Suprapubic skin (tissue), 4 donors: ENCODE results near the gene RILPL1. TPM values are rescaled to one million over a fixed set of nuclear protein-coding genes. Genes with fewer than 3 reads are reported as not detected.
A peak's percentile ranks its signal among the peaks of the same experiment; 100 is the strongest.
"Not testable (repeated sequence)": the region's sequence is repeated elsewhere in the genome, so short reads cannot be mapped to it uniquely, and the experiment has no call there.

ENCODE experiments used
- DNase-seq, 2 donors: peaks; one replicate each; pipeline ENCODE4 v3.0.0-alpha.2; 2019; ENCODE audit warnings: low spot score in 2 of 2
- H3K27ac ChIP-seq: fragments of 200-600 bp; sonication (generic); one replicate; pipeline ENCODE4 v1.5.1; 2019
- H3K27me3 ChIP-seq: fragments of 200-600 bp; sonication (generic); one replicate; pipeline ENCODE4 v1.5.1; 2019
- H3K36me3 ChIP-seq: fragments of 200-600 bp; sonication (generic); one replicate; pipeline ENCODE4 v1.5.1; 2019
- H3K4me1 ChIP-seq: fragments of 200-600 bp; sonication (generic); one replicate; pipeline ENCODE4 v1.5.1; 2019
- H3K4me3 ChIP-seq: fragments of 200-600 bp; sonication (generic); one replicate; pipeline ENCODE4 v1.5.1; 2019; ENCODE audit warnings: mild to moderate bottlenecking
- H3K9me3 ChIP-seq: fragments of 200-600 bp; sonication (generic); one replicate; pipeline ENCODE4 v1.5.1; 2019
- EP300 ChIP-seq: sonication (generic); formaldehyde crosslinking; IDR thresholded peaks from one replicate; pipeline ENCODE4 v1.6.1; 2017; ENCODE audit warnings: antibody characterized with exemption
- POLR2A ChIP-seq, 2 donors: fragments of 450-650 bp; IDR thresholded peaks; one replicate each; pipeline ENCODE4 v1.6.1; 2017; ENCODE audit warnings: antibody characterized with exemption in 2 of 2, mild to moderate bottlenecking in 2 of 2, moderate library complexity in 2 of 2
- POLR2AphosphoS5 ChIP-seq, 3 donors: sonication (generic); formaldehyde crosslinking; IDR thresholded peaks; one replicate each; pipeline ENCODE4 v1.6.1; 2017; ENCODE audit warnings: antibody characterized with exemption in 3 of 3
- WGBS: methylation state at CpG from one replicate; pipeline ENCODE4 v1.1.5; 2018; 5-methylcytosine and 5-hydroxymethylcytosine counted together
- total RNA-seq, 4 donors: library from RNA; depleted of rRNA; stranded (reverse); fragments of >200 nt; gene quantifications; one replicate each; pipeline ENCODE4 v1.1.0, GENCODE V29; 2016
- TF ChIP-seq, protein P1 (sequence below), 2 donors: fragments of 200-600 bp in 1 of 2; fragments of 450-650 bp in 1 of 2; sonication (generic) in 1 of 2; IDR thresholded peaks; one replicate each; pipeline ENCODE4 v1.5.1; 2016 to 2019; ENCODE audit warnings: antibody characterized with exemption in 2 of 2, mild to moderate bottlenecking in 1 of 2, moderate library complexity in 1 of 2

Gene RILPL1
- total RNA-seq, 4 donors from 2014 or later, result 16.4 to 36.2 (median 24.2) TPM

- Histone ChIP-seq H3K4me3 (no peak overlapping the region), H3K27ac (peak overlapping the region; percentile 67), H3K9me3 (no peaks in the 10 kb centered on the region), H3K27me3 (no peaks in the 10 kb centered on the region), H3K36me3 (peaks cover 51% of the 10 kb centered on the region), H3K4me1 (peaks cover 14% of the 10 kb centered on the region)
- DNase-seq, result no peak
- TF ChIP-seq POLR2A (IDR thresholded peaks at IDR 0.05) (no peak), POLR2AphosphoS5 (IDR thresholded peaks at IDR 0.05) (no peak), EP300 (no peak)
- TF ChIP-seq, protein P1, sequence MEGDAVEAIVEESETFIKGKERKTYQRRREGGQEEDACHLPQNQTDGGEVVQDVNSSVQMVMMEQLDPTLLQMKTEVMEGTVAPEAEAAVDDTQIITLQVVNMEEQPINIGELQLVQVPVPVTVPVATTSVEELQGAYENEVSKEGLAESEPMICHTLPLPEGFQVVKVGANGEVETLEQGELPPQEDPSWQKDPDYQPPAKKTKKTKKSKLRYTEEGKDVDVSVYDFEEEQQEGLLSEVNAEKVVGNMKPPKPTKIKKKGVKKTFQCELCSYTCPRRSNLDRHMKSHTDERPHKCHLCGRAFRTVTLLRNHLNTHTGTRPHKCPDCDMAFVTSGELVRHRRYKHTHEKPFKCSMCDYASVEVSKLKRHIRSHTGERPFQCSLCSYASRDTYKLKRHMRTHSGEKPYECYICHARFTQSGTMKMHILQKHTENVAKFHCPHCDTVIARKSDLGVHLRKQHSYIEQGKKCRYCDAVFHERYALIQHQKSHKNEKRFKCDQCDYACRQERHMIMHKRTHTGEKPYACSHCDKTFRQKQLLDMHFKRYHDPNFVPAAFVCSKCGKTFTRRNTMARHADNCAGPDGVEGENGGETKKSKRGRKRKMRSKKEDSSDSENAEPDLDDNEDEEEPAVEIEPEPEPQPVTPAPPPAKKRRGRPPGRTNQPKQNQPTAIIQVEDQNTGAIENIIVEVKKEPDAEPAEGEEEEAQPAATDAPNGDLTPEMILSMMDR (IDR thresholded peaks at IDR 0.05), result no peak
- 94% methylated on average over 14 of the region's 14 CpGs for WGBS
These were observed 12.7 kb downstream of the RILPL1 start for GRCh38 chr12:123520567-123521474.

DNA sequence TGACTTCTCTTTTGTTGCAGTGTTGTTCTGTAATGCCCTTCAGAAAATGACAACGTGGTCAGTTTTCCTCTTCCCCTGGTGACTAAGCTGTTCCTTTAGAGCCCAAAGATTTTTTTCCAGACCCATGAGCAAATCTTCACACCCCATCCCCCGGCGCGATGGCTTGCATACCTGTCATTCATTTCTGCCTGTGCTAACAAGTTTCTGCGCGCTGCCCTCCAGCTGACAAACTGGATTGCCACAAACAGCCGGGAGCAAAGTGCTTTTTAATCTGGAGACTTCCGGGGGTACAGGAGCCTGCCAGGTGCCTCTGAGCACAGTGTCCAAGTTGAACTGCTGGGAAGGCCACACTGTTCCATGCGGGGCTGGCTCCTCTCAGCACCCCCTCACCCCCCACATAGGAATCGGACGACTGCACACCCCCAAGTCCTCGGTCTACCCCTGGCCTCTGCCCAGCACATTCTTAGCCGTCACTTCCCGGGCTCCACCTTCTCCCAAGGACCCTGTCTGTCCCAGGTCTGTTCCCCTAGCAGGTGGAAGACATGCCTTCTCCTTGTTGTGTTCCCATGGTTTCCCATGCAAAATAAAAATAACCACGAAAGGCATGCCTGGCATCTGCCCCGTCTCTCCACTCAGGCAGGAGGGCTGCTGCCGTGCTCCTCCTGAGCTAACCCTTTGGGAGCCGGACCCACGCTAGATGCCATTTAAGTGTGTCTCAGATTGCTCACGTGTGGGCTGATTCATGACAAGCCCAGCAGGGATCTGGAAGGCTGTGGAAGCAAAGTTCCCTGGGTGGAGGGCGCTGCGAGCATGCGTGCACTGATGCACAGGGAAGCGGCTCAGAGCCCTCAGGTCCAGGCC, 14.1 kb downstream of the RILPL1 start:
- Histone ChIP-seq H3K36me3 (peaks cover 51% of the 10 kb centered on the region), H3K27ac (peak overlapping the region; percentile 67), H3K4me1 (peaks cover 14% of the 10 kb centered on the region), H3K27me3 (no peaks in the 10 kb centered on the region), H3K4me3 (no peak overlapping the region), H3K9me3 (no peaks in the 10 kb centered on the region)
- 44% methylated on average over 24 of the region's 24 CpGs for WGBS
- TF ChIP-seq POLR2A (IDR thresholded peaks at IDR 0.05), result no peak
- no peak for TF ChIP-seq EP300
- no peak for TF ChIP-seq POLR2AphosphoS5 (IDR thresholded peaks at IDR 0.05)
- TF ChIP-seq, protein P1 (IDR thresholded peaks at IDR 0.05), result no peak
- peak in 1 of 2 donors; percentile 75 for DNase-seq

DNA sequence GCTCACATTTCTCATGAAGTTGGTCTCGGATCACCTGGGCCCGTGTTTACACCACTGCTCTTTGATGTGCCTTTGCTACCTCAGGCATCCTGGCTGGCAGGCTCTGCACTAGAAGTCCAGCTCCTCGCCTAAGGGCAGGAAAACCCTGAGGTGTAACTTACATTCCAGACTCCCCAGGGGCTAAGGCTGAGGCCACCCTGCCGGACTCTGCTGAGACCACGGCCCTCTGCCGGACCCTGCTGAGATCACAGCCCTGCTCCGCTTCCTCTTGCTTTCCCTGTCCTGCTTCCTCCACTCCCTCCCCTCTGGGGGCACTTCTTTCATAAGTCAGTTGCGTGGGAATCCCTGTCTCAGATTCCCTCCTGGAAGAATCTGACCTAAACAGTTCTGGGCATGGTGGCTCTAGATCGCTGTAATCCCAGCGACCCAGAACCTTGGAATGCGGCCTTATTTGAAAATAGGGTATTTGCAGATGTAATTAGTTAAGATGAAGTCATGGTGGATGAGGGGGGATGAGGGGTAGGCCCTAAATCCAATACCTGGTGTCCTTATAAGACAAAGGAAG, 17.2 kb downstream of the RILPL1 start:
- no peak overlapping the region for H3K4me3 ChIP-seq
- WGBS, result 84% methylated on average over 11 of the region's 11 CpGs
- H3K27ac ChIP-seq, result no peak overlapping the region
- peaks cover 14% of the 10 kb centered on the region for H3K4me1 ChIP-seq
- peaks cover 47% of the 10 kb centered on the region for H3K36me3 ChIP-seq
- H3K27me3 ChIP-seq, result no peaks in the 10 kb centered on the region
- no peaks in the 10 kb centered on the region for H3K9me3 ChIP-seq
- no peak for DNase-seq
- TF ChIP-seq POLR2AphosphoS5 (IDR thresholded peaks at IDR 0.05) (no peak), POLR2A (IDR thresholded peaks at IDR 0.05) (no peak), EP300 (no peak)
- TF ChIP-seq, protein P1 (IDR thresholded peaks at IDR 0.05), result no peak

DNA sequence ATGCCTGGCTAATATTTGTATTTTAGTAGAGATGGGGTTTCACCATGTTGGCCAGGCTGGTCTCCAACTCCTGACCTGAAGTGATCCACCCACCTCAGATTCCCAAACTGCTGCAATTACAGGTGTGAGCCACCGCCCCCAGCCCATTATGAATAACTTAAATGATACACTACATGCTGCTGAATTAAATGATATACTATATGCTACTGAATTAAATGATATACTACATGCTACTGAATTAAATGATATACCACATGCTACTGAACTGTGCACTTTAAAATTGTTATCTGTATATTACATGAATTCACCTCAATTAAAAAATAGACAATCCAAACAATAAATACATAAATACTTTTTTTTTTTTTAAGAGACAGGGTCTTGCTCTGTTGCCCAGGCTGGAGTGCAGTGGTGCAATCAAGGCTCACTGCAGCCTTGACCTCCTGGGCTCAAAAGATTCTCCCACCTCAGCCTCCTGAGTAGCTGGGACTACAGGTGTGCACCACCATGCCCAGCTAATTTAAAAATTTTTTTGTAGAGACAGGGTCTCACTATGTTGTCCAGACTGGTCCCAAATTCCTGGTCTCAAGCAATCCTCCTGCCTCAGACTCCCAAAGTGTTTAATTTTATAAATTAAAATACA, 18.8 kb downstream of the RILPL1 start:
- H3K9me3 ChIP-seq, DNase-seq, H3K27me3 ChIP-seq, H3K27ac ChIP-seq, H3K4me3 ChIP-seq: not testable (repeated sequence)
- 100% methylated on average over 1 of the region's 1 CpG for WGBS
- Histone ChIP-seq H3K4me1 (peaks cover 13% of the 10 kb centered on the region), H3K36me3 (peaks cover 48% of the 10 kb centered on the region)

- Histone ChIP-seq H3K36me3 (peaks cover 48% of the 10 kb centered on the region), H3K27ac (no peak overlapping the region)
These were observed 19.7 kb downstream of the RILPL1 start for GRCh38 chr12:123513805-123514204.

More at GRCh38 chr12:123513805-123514204, 19.7 kb downstream of the RILPL1 start:
- no peak for DNase-seq
- Histone ChIP-seq H3K9me3 (no peaks in the 10 kb centered on the region), H3K4me1 (peaks cover 6% of the 10 kb centered on the region), H3K4me3 (no peak overlapping the region), H3K27me3 (no peaks in the 10 kb centered on the region)
- 81% methylated on average over 13 of the region's 13 CpGs for WGBS
- TF ChIP-seq, protein P1 (IDR thresholded peaks at IDR 0.05), result no peak
- TF ChIP-seq POLR2A (IDR thresholded peaks at IDR 0.05), result no peak
- no peak for TF ChIP-seq POLR2AphosphoS5 (IDR thresholded peaks at IDR 0.05)
- TF ChIP-seq EP300, result no peak
